IPS-15b (cell line): ENCODE results near the gene PEAK1.

ENCODE experiments used
- H3K27me3 ChIP-seq: one replicate; pipeline ENCODE4 v1.6.1; 2013; ENCODE audit warnings: low read length; ENCODE audit not compliant: control insufficient read depth, insufficient read depth
- H3K36me3 ChIP-seq: one replicate; pipeline ENCODE4 v1.6.1; 2013; ENCODE audit warnings: low read length; ENCODE audit not compliant: control insufficient read depth, insufficient read depth
- H3K4me1 ChIP-seq: one replicate; pipeline ENCODE4 v1.6.1; 2013; ENCODE audit warnings: mild to moderate bottlenecking, low read length; ENCODE audit not compliant: control insufficient read depth, insufficient read depth
- H3K4me3 ChIP-seq: one replicate; pipeline ENCODE4 v1.5.1; 2013; ENCODE audit warnings: low read depth, low read length
- H3K9ac ChIP-seq: one replicate; pipeline ENCODE4 v1.6.1; 2013; ENCODE audit warnings: low read depth, mild to moderate bottlenecking, low read length
- H3K9me3 ChIP-seq: one replicate; pipeline ENCODE4 v1.6.1; 2013; ENCODE audit warnings: mild to moderate bottlenecking, low read length; ENCODE audit not compliant: control insufficient read depth, insufficient read depth

The PEAK1 gene

DNA sequence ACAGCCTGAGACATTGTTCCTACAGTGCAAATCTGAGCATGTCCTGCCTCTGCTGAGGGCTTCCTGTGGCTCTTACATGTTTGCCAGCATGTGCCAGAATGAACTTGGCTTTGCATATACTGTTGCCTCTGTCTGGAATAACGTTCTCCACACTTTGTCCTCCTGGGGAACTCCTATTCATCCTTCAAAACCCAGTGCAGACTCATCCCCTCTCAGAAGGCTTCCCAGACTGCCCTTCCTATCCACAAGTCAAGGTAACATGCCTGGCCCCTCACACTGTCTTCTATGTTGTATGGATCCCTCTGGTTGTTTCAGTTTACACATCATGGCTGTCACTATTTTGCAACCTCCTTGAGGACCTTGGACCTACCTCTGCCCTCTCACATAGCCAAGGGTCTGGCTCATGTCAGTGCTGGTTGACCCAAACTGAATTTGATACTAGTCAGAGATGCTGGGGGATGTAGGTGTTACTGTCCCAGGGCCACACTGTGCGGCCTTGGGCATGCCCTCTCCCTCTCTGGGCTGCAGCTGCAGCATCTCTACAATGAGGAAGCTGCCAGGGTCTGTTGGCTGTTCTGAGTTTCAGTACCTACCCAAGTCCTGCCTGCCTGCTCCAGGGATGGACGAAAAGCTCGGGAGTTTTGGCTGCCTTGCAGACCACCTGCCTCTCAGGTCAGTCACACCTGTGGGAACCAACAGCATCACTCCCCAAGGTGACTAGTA lies 320.0 kb downstream of the PEAK1 start:
- H3K4me3 ChIP-seq, result no peak overlapping the region
- H3K9ac ChIP-seq, result no peak overlapping the region
- H3K27me3 ChIP-seq, result no peaks in the 10 kb centered on the region
- no peaks in the 10 kb centered on the region for H3K9me3 ChIP-seq
- H3K4me1 ChIP-seq, result no peaks in the 10 kb centered on the region
- H3K36me3 ChIP-seq, result no peaks in the 10 kb centered on the region

DNA sequence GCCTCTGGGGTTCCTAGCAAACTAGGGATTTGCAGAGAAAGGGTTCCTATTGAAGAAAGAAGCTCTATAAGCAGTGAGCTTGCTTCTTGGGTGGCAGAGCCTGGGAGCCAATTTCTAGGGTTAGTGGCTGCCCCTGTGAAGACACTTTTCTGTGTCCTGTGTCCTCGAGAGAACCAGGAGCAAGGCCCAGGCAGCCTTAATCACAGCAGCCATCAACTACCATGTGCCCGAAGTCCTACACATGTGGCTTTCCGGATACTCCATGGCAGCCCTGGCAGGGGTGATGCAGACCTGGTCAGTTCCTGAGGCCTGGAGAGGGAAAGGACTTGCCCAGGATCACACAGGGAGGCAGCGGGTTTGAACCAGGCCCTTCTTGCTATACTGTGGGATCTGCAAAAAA lies 321.3 kb downstream of the PEAK1 start:
- H3K4me3 ChIP-seq, result no peak overlapping the region
- H3K4me1 ChIP-seq, result no peaks in the 10 kb centered on the region
- H3K27me3 ChIP-seq, result no peaks in the 10 kb centered on the region
- H3K9ac ChIP-seq, result no peak overlapping the region
- H3K9me3 ChIP-seq, result no peaks in the 10 kb centered on the region
- no peaks in the 10 kb centered on the region for H3K36me3 ChIP-seq

DNA sequence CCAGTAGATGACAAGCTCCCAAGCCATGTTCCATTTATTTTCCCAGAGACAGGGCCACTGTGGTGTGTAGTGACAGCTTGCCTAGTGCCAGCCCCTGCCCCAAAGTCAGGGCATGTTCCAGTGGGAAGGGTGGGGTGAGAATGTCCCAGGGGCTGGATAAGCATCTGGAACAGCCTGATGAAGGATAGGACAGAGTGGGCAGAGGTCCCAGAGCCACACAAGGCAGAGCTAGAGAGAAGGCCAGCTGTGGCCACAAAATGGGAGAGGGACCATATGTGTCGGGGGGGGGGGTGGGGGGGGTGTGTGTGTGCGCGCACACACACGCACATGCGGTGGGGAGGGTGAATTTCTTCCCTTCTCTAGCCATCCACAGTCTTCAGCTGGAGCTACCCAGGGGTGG lies 322.0 kb downstream of the PEAK1 start:
- no peaks in the 10 kb centered on the region for H3K9me3 ChIP-seq

DNA sequence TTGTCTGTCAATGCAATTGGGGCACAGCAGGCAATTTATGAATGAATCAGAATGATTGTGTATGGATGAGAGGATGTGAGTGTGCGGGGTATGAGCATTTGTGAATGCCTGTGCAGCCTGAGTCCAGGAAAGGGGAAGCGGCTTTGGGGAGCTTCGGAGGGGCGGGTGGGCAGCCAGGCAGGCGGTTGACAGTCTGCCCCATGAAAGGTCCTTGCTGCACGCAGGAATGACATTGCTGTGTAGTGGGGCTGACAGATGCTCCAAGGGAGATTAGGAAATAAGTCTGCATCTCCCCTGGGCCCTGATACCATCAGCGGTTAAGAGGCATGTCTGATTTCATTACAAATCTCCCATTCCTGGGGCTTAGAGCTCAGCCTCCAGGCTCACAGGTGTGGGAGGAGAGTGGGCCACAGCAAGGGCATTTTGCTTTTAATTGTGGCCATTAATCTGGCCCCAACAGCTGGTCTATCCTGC lies 322.6 kb downstream of the PEAK1 start:
- no peak overlapping the region for H3K9ac ChIP-seq
- H3K4me1 ChIP-seq, result no peaks in the 10 kb centered on the region
- no peaks in the 10 kb centered on the region for H3K27me3 ChIP-seq
- H3K36me3 ChIP-seq, result no peaks in the 10 kb centered on the region
- H3K9me3 ChIP-seq, result no peaks in the 10 kb centered on the region
- no peak overlapping the region for H3K4me3 ChIP-seq

More for the DNA sequence above, 322.0 kb downstream of the PEAK1 start:
- Histone ChIP-seq H3K9ac (no peak overlapping the region), H3K4me1 (no peaks in the 10 kb centered on the region), H3K36me3 (no peaks in the 10 kb centered on the region), H3K27me3 (no peaks in the 10 kb centered on the region), H3K4me3 (no peak overlapping the region)

DNA sequence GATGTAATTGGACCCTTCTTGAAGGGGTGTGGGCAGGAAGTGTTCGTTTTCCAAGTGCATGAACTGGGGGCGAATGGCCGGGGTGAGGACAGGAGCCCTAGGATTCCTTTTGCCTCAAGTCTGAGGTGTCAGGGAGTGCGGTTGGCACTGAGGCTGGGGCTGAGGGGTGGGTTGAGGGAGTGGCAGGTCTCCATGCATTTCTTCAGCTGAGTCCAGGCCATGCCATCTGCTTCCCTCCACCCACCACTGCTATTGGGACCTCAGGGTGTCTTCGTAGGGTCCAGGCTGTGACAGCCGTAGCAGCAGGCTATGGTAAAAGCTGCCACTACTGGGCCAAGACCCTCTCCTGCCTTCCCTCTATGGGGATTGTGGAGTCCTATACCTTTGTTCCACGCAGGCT lies 323.4 kb downstream of the PEAK1 start:
- Histone ChIP-seq H3K4me1 (no peaks in the 10 kb centered on the region), H3K4me3 (no peak overlapping the region), H3K36me3 (no peaks in the 10 kb centered on the region), H3K9ac (no peak overlapping the region), H3K9me3 (no peaks in the 10 kb centered on the region), H3K27me3 (no peaks in the 10 kb centered on the region)

DNA sequence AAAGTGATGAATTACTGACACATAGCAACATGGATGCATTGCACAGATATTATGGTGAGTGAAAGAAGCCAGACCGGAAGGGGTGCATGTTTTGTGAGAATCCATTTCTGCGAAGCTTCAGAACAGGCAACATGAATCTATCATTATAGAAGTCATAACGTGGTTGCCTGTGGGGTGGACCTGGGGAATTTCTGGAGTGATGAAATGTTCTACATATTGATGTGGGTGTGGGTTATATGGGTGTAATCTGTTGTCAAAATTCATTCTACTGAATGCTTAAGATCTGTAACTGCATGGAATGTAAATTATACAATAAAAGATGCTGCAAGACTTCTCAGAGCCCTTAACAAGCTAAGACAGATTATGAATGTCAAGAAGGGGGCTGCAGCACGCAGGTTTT lies 323.8 kb downstream of the PEAK1 start:
- Histone ChIP-seq H3K4me1 (no peaks in the 10 kb centered on the region), H3K9me3 (no peaks in the 10 kb centered on the region), H3K36me3 (no peaks in the 10 kb centered on the region), H3K27me3 (no peaks in the 10 kb centered on the region), H3K9ac (no peak overlapping the region), H3K4me3 (no peak overlapping the region)

DNA sequence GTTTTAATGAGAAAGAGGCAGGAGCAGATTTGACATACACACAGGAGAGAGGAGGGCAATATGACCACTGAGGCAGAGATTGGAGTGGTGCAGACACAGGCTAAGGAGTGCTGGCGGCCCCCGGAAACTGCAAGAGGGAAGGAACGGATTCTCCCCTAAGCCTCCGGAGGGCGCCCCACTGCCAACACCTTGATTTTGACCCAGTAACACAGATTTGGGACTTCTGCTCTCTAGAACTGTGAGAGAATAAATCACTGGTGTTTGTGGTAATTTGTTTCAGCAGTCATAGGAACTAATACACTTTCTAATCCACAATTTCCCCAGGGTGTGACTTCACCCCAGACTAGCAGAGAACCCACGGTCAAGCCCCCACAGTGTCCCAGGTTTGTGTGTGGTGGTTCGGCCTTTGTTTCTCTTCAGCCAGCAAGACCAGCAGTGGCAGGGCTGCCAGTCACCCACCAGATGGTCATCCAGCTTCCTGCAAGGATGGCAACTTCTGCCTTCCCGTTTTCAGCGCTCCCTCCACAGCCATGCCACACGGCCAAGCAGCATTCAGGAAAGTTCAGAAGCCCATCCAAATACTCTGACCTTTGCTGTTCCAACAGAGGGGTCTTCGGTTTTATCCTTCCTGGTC lies 325.4 kb downstream of the PEAK1 start:
- no peak overlapping the region for H3K4me3 ChIP-seq
- no peaks in the 10 kb centered on the region for H3K4me1 ChIP-seq
- no peaks in the 10 kb centered on the region for H3K36me3 ChIP-seq
- H3K9me3 ChIP-seq, result no peaks in the 10 kb centered on the region
- H3K27me3 ChIP-seq, result no peaks in the 10 kb centered on the region
- H3K9ac ChIP-seq, result no peak overlapping the region

DNA sequence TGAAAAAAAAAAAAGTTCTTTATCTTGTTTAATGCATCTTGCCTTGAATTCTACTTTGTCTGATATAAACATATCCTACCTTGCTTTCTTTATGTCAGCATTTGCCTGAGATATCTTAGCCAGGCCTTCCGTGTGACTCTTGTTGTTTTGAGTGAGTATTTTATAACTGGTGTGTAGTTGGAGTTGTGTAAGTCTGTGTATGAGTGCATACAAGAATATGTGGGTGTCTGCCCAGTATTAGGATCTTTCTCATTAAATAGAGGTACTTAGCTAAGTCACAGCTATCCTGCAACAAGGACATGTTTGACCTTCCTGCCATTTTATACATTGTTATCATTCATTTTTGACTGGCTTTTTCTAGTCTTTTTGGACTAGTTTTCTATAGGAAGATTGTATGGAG lies 326.5 kb downstream of the PEAK1 start:
- no peaks in the 10 kb centered on the region for H3K4me1 ChIP-seq
- H3K9me3 ChIP-seq, result no peaks in the 10 kb centered on the region
- H3K36me3 ChIP-seq, result no peaks in the 10 kb centered on the region
- H3K9ac ChIP-seq, result no peak overlapping the region
- no peak overlapping the region for H3K4me3 ChIP-seq
- no peaks in the 10 kb centered on the region for H3K27me3 ChIP-seq

DNA sequence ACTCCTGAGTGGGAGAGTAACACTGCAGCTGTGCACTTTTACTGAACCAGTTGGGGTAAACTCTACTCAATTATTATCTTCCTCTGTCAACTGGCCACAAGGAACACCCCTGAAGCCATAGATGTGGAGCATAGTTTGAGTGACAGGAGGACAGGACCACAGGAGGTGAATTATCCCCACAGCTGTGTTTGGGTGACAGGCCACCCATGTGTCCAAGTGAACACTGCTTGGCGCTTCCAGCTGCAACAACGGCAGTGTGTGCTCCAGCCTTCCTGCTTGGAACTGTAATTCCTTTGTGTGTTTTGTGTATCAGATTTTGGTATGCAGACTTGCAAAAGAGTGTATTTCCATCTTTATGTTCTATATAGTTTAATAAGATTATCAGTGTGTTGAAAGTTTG lies 328.8 kb downstream of the PEAK1 start:
- Histone ChIP-seq H3K36me3 (no peaks in the 10 kb centered on the region), H3K4me3 (no peak overlapping the region), H3K9me3 (no peaks in the 10 kb centered on the region), H3K27me3 (no peaks in the 10 kb centered on the region), H3K9ac (no peak overlapping the region), H3K4me1 (no peaks in the 10 kb centered on the region)

DNA sequence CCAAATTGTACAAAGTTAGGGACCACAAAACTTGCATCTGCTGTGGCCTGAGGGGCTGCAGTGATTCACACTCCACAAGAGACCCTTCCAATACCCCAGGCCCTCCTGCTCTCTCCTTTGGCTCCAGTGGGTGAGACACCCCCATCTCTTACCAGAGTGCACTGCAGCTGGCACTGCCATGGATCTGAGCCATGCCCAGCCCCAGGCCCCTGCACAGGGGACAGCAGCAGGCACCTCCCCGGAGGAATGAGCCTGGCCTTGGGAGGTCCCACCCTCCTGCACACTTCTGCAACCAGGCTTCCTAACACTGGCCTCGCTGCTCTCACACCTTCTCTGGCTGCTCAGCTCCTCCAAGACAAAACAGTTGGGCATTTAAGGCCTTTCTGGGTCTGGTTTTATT lies 332.7 kb downstream of the PEAK1 start:
- Histone ChIP-seq H3K9me3 (no peaks in the 10 kb centered on the region), H3K36me3 (no peaks in the 10 kb centered on the region), H3K9ac (no peak overlapping the region), H3K4me3 (no peak overlapping the region), H3K4me1 (no peaks in the 10 kb centered on the region), H3K27me3 (no peaks in the 10 kb centered on the region)

DNA sequence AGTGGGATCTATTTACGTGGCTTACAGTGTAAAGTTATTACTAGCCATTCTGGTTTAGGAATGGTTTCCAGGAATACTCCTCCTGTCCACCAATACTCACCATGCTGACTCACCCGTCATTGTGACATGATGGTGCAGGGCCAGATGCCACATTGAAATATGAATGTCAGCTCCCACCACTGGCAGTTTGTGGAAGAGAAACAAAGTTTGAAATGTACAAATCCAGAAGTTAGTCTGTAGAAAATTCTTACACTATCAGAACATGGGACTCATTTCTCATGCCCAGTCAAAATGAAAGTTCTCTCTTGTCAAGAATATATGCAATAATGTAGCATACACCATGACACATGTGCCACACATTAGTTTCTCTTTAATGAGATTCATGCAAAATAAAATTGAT lies 334.6 kb downstream of the PEAK1 start:
- Histone ChIP-seq H3K27me3 (no peaks in the 10 kb centered on the region), H3K4me3 (no peak overlapping the region), H3K9me3 (no peaks in the 10 kb centered on the region), H3K9ac (no peak overlapping the region), H3K4me1 (no peaks in the 10 kb centered on the region), H3K36me3 (no peaks in the 10 kb centered on the region)

DNA sequence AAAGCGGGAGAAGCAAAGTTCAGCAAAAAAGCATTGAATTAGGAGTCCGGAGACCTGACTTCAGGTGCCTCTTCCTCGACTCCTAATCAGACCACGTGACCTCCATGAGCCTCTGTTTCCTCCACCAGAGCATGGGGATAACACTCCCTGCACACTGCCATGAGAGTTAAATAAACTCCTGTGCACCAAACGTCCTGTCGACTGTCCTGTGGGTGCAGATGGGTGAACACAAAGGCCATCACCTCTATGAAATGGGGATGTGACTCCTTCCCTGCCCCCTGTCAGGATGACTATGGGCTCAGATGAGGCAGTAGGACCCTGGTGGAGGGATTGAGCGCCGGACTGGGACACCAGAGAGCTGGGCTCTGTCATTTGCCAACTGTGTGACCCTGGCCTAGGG lies 335.5 kb downstream of the PEAK1 start:
- Histone ChIP-seq H3K36me3 (no peaks in the 10 kb centered on the region), H3K9ac (no peak overlapping the region), H3K4me1 (no peaks in the 10 kb centered on the region), H3K9me3 (no peaks in the 10 kb centered on the region), H3K4me3 (no peak overlapping the region), H3K27me3 (no peaks in the 10 kb centered on the region)
